AG10803 (cell line): ENCODE data around the gene LTB4R.

Source experiments
- DNase-seq: peaks from one replicate; pipeline ENCODE4 v3.0.0; 2010; ENCODE audit warnings: low read depth
- H3K4me3 ChIP-seq: 2 replicates; pipeline ENCODE4 v1.5.1; 2011; ENCODE audit warnings: mild to moderate bottlenecking, low read length, control low read depth
- TF ChIP-seq, protein P1 (sequence below): conservative IDR thresholded peaks from 2 replicates; pipeline ENCODE4 v1.5.1; 2011; ENCODE audit warnings: mild to moderate bottlenecking, low read length, control low read depth, inconsistent platforms

Gene LTB4R

GRCh38 chr14:24267516-24267915 lies 43.8 kb upstream of the LTB4R start:
- no peak overlapping the region for H3K4me3 ChIP-seq
- DNase-seq, result no peak
- TF ChIP-seq, protein P1, sequence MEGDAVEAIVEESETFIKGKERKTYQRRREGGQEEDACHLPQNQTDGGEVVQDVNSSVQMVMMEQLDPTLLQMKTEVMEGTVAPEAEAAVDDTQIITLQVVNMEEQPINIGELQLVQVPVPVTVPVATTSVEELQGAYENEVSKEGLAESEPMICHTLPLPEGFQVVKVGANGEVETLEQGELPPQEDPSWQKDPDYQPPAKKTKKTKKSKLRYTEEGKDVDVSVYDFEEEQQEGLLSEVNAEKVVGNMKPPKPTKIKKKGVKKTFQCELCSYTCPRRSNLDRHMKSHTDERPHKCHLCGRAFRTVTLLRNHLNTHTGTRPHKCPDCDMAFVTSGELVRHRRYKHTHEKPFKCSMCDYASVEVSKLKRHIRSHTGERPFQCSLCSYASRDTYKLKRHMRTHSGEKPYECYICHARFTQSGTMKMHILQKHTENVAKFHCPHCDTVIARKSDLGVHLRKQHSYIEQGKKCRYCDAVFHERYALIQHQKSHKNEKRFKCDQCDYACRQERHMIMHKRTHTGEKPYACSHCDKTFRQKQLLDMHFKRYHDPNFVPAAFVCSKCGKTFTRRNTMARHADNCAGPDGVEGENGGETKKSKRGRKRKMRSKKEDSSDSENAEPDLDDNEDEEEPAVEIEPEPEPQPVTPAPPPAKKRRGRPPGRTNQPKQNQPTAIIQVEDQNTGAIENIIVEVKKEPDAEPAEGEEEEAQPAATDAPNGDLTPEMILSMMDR, result no peak

DNA sequence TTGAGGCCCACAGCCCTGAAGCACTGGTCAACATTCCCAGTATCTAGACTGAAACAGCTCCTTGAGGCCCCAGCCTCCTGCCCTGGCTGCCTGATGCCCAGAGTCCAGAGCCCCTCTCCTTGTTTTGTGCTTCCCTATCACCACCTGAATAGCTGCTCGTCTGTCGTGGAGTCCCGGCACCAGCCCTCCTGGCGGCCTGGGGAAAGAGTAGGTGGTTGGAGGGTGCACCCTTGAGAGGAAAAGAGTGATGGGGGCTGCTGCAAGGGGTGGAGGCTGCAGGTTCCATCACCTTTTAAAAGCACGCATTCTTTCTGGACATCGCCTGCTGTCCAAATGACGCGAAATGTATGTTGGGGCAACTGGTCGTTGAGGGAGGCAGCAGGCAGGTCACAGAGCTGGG lies 43.1 kb upstream of the LTB4R start:
- TF ChIP-seq, protein P1, result no peak
- DNase-seq, result no peak
- H3K4me3 ChIP-seq, result no peak overlapping the region

- no peak overlapping the region for H3K4me3 ChIP-seq
- DNase-seq, result no peak
- TF ChIP-seq, protein P1, result no peak
Observed at GRCh38 chr14:24269368-24269767, 41.9 kb upstream of the LTB4R start.

- DNase-seq, result no peak
- no peak overlapping the region for H3K4me3 ChIP-seq
- TF ChIP-seq, protein P1, result no peak
Observed at GRCh38 chr14:24269910-24270536, 41.3 kb upstream of the LTB4R start.

GRCh38 chr14:24270537-24271133 lies 40.7 kb upstream of the LTB4R start:
- DNase-seq, result no peak

GRCh38 chr14:24271134-24271833 lies 40.0 kb upstream of the LTB4R start, which contains the start of gene RABGGTA:
RABGGTA (minus strand) TSS chr14:24271597; CDS start chr14:24271115, 482 bp downstream.
- TF ChIP-seq, protein P1, result peak; percentile 64
- H3K4me3 ChIP-seq, result peak within 1 kb of the TSS; percentile 97
- peak; percentile 86 for DNase-seq

More at GRCh38 chr14:24270537-24271133, 40.7 kb upstream of the LTB4R start:
- peak overlapping the region; percentile 97 for H3K4me3 ChIP-seq
- TF ChIP-seq, protein P1, result no peak
